ENCODE data around the gene ARHGEF28.

DNA sequence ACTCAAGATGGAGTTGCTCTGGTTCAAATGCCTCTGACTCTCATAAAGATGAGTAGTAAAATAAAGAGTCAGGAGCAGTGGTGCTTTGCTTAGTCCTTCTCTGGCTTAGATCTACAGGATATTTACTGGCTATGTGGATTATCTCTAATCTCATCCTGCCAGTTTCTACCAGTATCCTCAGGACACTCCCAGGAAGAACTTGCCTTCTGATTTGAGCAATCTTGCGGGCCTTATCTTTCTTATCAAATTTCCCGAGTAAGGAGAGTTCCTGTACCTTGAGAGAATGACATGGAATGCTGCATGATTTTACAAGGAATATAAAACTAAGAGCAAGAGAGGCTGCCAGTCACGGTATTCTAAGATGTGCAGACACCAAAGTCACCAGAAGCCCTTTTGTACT, 364.0 kb downstream of the ARHGEF28 start:
- TF ChIP-seq, protein P1, sequence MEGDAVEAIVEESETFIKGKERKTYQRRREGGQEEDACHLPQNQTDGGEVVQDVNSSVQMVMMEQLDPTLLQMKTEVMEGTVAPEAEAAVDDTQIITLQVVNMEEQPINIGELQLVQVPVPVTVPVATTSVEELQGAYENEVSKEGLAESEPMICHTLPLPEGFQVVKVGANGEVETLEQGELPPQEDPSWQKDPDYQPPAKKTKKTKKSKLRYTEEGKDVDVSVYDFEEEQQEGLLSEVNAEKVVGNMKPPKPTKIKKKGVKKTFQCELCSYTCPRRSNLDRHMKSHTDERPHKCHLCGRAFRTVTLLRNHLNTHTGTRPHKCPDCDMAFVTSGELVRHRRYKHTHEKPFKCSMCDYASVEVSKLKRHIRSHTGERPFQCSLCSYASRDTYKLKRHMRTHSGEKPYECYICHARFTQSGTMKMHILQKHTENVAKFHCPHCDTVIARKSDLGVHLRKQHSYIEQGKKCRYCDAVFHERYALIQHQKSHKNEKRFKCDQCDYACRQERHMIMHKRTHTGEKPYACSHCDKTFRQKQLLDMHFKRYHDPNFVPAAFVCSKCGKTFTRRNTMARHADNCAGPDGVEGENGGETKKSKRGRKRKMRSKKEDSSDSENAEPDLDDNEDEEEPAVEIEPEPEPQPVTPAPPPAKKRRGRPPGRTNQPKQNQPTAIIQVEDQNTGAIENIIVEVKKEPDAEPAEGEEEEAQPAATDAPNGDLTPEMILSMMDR (IDR thresholded peaks at IDR 0.05; ENCODE audit: low read length): no peak
- no peak for TF ChIP-seq EZH2 (optimal IDR thresholded peaks at IDR 0.05; ENCODE audit: low read depth, low read length)
